NCI-H1092 (cell line): ENCODE results near the gene NEK2.
"Not testable (repeated sequence)": the region's sequence is repeated elsewhere in the genome, so short reads cannot be mapped to it uniquely, and the experiment has no call there.

Source experiments
- DNase-seq: peaks from one replicate; lab custom pipeline; 2025; lab: John Stamatoyannopoulos, UW

Gene NEK2

DNA sequence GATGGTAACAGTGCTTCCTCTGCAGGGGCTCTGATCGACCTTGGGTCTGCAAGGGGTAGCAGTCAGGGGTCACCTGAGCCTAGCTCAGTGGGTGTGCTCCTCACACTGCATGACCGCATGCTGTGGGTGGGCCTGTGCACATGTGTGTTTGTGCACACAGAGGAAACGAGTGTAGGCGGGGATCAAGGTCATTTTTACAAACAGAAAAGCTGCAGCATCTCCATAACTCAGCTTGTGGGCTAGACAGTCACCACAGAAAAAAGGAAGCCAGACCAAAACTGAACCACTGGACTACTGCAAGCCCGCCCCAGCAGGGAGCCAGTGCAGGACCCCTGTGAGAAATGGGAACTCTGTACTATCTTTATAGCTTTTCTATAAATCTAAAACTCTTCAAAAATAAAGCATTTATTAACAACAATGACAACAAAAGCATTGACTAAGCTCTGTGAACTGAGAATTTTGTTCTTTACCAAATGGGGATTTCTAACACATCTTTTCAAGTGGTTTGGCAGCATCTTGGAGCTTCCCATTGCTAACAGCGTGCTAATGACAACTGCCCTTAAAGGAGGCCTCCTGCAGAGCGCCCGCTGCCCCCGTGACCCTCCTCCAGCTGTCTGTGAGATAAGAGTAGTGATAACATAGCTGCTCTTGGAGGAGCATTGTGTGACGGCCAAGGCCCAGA lies 19.9 kb upstream of the NEK2 start:
- DNase-seq, result no peak

DNA sequence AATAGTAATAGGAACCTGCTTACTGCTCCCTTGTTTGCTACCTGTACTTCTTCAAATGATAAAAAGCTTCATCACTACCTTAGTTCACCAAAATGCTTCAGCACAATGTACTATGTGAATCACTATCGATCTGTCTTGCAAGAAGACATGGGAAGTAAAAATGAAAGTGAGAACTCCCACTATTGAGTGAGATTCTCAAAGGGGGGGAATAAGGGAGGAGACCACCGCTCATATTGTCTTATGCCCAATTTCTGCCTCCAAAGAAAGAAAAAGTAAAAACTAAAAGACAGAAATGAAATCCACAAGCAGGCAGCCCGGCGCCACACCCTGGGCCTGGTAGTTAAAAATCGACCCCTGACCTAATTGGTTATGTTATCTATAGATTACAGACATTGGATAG lies 18.5 kb upstream of the NEK2 start:
- not testable (repeated sequence) for DNase-seq

DNA sequence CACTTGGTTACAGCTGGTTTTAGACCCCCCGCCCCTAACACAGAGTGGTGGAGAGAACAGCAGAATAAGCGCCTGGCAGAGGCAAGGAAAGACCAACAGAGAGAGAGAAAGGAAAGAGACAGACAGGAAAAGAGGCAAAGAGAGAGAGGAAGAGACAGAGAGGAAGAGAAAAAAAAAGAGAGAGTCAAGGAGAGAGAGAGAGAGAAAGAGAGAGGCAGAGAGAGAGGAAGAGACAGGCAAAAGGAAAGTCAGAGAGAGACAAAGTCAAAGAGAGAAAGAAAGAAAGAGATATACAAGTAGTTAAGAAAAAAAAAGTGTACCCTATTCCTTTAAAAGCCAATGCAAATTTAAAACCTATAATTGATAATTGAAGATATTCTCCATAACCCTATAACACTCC lies 13.0 kb upstream of the NEK2 start:
- DNase-seq, result no peak

DNA sequence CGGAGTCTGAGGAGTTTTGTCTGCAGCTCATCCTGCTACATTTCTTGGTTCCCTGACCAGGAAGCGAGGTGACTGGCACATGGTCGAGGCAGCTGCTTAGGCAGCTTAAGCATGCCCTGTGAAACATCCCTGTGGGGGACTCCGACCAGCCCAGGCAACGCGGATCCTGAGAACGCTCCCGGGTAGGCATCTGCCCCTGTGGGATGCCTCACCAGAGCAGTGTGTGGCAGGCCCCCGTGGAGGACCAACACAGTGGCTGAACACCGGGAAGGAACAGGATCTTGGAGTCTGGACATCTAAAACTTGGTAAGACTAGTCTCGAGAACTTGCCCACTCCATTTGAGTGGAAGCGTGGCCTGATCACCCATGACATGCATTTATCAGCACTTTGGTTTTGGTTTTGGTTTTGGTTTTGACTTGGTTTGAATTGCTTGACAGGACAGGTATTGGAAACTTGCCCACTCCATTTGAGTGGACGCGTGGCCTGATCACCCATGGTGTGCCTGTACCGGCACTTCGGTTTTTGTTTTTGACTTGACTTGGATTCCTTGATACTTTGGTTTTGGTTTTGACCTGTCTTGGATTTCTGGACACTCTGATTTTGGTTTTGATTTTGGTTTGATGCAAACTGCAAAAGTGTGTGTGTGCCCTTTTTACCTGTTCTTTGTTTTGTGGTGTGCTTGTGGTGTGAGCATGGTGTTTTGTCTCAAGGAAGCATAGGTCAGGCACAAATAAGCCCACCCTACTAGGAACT lies 12.2 kb upstream of the NEK2 start:
- DNase-seq, result no peak

DNA sequence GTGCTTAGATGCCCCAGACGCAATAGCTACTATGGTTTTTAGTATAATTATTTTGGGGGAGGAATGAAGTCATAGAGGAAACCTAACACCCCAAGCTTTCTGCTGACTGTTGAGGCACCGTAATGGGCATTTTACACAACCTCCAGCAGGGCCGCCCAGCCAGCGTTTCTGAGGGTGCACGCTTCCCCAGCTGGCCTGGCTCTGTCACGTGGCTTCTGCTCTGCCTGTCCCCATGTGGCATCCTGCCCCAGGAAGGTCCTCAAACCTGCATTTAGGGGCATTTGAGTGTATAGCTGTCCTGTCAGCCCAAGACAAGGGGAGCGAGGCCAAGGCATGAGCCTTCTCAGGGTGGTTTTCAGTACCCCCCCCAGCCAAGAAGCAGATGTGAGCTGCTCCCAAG lies 10.4 kb upstream of the NEK2 start:
- no peak for DNase-seq

DNA sequence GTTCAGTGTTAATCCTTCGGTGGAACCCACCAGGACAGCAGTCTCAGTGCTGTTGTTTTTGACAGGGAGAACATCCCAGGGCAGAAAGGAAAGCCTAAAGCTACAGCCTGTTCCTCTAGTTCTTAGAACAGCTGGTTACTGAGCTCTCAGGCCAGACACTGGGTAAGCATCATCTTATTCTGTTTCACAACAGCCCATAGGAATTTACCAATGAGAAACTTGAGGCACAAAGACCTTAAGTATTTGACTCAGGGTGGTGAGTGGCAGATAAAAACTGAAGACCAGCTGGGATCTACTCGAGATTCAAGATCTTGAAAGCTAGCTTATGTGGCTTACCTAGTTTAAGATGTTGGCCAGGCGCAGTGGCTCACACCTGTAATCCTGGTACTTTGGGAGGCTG lies 9.4 kb upstream of the NEK2 start:
- DNase-seq, result no peak

DNA sequence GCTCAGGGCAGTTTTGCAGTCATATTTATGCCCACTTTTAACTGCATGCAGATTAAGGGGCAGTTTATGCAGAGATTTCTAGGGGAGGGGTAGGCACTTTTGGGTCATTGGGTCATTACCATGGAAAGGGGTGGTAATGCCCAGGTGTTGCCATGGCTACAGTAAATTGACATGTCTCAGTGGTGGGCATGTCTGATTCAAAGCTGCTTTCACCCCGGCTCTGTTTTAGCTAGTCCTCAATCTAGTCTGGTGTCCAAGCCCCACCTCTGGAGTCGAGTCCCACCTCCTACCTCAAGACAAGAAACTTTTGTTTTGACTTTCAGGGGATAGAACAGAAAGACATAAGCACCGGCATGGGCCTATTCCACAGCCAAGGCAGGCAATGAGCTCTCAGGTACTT lies 8.9 kb upstream of the NEK2 start:
- no peak for DNase-seq

DNA sequence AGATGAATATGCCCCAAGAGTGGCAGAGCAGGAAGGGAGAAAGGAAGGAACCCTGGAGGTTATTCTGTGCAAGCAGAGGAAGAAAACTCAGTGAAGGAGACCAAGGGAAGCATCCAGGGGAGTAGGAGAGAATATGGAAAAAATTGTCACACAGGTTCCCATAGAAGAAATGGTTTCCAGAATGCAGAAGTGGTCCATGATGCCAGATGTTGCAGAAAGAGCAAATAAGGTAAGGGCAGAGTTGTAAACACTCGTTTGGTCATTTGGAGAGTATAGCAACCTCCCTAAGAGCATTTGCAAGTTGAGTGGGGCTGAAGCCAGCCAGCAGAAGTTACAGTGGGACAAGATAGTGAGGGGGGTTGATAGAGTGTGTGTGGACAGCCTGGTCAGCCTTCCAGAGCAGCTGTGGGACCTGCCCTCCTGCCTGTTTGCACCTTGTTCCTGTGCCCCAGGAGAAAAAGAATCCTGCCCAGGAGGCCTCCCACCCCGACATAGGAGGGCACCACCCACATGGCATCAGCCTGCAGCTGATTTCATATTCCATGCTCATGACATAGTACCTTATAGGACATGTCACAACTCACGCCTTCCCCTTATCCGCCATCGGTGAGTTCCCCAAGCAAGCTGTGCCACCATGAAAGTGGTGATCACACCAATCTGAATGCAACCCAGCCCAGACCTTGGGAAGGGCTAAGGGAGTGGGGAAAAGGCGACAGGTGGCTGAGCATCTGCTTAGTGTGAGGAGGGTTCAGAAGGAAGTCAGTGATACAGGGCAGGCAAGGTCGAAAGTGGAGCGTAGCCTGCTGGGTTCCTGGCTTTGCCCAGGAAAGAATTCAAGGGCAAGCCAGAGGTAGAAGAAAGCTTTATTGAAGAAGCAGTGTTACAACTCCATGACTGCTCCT lies 8.2 kb upstream of the NEK2 start:
- DNase-seq, result no peak

DNA sequence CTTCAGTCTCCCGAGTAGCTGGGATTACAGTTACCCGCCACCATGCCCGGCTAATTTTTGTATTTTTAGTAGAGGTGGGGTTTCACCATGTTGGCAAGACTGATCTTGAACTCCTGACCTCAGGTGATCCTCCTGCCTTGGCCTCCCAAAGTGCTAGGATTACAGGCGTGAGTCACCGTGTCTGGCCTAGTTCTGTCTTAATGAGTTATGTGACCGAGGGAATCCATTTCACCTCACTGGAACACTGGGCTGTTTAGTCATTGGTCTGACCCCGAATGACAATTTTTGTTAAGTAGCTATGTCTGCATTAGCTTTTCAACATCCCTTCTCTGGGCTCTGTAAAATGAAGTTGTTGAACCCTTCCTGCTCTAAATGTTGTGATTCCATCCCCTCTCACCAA lies 6.8 kb upstream of the NEK2 start:
- DNase-seq, result not testable (repeated sequence)

DNA sequence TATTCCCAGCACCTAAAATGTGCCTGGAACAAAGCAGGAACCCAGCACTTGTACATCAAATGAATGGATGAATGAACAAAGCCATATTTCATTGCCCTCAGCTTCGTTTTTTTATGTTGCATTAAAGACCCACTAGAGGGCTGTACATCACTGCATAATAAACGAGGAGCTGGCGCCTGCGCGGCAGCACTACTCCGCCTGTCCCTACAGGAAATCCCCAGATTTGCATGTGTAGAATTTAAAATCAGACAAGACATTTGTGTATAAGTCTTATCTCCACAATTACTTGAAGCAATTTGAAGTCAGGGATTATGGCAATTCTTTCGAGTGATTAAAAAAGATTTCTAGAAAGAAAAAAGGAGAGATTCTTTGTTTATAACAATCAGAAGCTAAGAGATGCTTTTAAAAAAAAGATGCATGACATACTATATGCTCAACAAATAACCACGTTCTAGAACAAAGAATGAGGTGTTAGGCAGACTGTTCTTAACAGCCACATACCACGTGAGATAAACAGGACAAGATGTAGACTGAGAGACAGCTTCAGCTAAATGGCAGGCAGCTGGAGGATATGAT lies 5.4 kb upstream of the NEK2 start:
- DNase-seq, result peak; percentile 86

DNA sequence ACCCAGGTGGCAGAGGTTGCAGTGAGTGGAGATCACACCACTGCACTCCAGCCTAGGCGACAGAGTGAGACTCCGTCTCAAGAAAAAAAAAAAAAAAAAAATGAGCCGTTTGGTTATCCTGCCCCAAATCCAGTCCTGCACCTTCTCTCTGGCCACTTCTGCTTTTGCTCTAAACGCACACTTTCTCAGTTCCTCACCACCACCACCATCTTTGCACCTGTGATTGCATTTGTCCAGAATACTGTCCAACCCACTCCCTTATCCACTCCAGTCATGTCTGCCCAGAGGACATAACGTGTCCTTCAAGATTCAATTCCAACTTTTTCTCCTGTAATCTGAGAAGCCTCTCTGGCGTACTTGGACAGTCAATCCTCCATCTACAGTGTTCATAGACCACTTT lies 2.2 kb upstream of the NEK2 start:
- DNase-seq, result no peak

DNA sequence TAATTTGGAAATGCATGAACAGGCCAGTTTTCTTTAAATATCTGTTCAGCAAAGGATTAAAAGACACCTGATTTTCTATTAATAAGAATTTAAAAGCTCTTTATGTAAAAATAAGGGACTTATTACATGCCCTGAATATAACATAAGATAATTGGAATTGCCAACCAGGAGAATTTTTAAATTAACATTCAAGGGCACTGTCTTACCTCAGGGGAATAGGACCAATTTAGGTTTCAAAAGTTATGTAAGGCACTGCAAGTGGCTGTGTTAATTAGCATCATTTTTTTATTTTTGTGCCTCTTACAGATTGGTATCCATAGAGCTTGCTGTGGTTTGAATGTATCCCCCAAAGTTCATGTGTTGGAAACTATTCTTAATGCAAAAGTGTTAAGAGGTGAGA lies 1.3 kb upstream of the NEK2 start:
- no peak for DNase-seq

DNA sequence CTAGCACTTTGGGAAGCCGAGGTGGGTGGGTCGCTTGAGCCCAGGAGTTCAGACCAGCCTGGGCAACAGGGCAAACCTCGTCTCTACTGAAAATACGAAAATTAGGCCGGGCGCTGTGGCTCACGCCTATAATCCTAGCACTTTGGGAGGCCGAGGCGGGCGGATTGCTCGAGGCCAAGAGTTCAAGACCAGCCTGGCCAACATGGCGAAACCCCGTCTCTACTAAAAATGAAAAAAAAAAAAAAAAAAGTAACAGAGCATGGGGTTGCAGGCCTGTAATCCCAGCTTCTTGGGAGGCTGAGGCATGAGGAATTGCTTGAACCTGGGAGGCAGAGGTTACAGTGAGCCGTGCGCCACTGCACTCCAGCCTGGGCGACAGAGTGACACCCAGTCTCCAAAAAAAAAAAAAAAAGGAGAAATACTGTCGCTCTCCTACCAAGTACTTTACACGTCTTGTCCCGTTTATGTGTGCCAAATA lies 724 bp upstream of the NEK2 start:
- DNase-seq, result no peak

DNA sequence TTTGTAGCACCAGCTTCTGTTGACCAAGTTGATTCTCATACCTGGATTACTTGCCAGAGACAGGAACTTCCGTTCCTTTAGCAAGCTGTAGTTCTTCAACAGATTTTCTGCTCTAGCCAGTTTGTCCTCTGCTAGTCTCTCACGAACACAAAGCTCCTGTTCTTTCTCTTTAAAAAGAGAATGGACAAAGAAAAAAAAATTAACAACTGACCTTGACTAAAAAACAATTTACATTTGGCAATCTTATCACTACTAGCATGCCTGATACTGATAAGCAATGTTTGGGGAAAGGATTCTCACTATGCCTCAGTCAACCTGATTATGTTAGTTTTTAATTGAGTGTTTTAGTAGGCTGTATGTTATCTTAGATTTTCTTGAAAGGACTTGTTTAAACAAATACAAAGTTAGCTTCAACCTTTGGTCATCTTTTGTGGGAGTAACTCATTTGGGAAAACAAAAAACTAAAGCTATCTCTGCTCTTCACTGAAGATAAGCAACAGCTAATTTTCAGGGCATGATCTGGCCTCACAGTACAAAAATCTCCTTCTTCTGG lies 8.3 kb downstream of the NEK2 start:
- DNase-seq, result no peak

DNA sequence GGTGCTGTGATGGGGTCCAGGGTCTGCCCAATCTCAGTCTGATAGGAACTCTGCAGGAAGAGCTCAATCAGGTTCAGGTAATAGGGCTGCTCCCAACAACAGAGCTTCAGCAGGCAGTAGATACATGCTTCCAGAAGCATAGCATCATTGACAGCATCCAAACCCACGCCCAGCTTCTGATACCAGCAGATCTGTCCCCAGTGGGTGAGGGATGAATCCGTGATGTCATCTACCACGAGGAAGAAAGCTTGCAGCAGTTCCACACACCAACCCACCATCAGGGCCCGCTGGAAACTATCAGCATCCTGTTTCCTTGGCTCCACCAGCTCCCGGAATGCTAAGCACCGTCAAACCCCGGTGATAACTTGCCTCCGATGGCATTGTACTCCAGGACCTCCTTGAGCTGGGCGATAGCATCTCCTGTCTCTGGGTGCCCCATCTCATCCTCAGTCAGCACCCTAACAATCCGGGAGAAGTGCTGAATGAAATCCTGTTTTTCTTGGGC lies 14.7 kb downstream of the NEK2 start:
- DNase-seq, result no peak

DNA sequence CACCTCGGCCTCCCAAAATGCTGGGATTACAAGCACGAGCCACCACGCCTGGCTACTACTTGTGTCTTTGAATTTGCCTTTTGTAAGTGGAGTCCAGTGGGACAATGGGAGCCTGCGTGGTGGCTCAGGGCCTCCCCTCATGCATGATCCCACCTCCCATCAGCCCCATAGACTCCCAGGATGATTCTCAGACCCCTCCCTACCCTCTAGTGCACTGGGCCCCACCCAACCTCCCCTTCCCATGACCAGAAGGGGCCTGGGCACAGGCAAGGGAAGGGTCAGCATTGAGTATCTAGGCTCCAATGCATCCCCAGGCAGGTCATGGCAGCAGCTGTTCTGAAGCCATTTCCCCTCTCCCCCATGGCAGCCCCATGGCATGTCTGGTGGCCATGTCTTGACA lies 18.7 kb downstream of the NEK2 start:
- DNase-seq, result no peak

DNA sequence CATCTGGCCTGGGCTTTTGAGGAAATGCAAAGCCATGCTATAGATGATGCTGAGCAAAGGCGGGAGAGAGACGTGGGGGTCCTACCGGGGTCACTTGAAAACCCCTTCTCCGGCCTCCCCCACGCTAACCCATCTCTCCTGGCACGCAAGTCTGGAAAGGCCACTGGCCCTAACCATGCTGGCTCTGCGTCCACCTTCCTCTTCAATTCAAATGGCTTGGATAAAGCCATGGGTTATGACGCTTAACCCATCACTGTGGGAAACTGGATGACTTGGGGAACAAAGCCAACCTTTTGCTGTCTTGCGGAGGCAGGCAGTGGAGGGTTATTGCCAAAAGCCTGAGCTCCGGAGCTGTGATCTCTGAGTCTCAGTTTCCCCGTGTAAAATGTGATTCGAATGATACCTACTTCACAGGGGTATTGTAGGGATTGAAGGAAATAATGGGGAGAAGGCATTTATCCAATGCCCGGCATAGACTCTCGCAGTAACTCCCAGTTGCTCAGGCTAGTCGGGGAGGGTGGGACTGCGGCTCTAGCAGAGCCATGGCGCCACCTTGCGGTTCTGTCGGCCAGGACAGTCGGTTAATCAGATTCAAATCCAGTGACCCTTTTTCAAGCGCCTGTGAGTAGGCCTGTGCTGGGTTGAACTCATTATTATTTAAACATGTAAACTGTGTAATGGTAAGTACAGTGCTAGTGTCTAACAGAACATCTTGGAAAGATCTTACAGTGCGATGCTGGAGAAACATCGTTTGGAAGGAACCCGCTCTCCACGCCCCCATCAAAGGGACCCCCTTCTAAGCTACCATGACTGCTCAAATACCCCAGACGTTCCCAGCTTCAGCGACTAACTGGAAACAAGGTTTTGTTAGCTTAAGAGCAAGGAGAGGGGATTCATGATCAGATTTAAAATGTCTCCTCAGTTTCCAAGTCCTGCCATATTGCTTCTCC lies 20.3 kb downstream of the NEK2 start:
- DNase-seq, result peak; percentile 77

DNA sequence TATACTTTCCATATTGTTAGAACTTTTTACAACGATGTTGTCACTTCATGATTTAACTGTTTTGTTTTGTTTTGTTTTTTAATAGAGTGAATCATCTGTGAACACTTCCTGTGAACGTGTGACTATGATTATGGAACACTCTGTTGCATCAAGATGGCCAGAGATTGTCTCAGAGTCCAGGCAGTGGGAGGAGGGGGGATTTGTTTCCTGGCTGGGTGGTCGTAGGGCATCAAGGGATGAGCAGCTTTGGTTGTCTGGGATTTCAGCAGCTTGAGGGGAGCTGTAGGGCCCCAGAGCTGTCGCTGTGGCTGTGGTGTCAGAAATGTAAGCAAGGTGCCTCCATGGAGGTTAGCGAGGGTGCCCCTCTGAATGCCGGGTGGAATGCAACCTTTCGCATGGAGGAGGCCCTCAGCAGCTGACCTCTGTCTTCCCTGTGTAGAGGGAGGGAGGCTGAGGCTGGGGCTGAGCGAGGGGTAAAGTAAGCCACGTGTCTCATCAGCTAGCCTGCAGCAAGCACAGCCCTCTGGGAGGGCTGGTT lies 21.4 kb downstream of the NEK2 start:
- no peak for DNase-seq

DNA sequence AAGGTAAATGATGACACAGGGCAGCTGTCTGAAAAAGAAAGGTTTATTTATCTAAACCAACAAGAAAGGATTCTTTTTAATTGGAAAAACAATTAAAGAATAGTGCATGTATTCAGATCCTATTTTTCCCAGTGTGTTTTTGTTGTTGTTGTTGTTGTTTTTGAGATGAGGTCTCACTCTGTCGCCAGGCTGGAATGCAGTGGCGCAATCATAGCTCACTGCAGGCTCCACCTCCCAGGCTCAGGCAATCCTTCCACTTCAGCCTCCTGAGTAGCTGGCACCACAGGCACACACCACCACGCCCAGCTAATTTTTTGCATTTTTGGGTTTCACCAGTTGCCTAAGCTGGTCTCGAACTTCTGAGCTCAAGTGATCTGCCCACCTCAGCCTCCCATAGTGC lies 22.1 kb downstream of the NEK2 start:
- no peak for DNase-seq

DNA sequence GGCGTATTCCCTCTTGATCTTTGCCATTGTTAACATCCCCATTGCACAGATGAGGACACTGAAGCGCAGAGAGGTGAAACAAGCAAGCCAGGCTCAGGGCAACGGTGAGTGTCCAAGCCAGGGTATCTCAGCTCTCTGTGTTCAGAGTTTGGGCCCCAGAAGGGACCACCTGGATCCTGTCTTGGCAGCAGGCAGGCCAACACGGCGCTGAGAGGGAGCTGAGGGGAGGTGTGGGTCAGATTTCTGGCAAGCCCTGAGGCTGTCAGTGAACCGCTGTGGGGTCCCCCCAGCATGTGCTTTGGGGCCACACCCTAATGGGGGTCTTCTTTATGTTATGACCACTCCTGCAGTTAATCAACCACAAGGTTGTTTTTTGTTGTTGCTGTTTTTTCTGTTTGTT lies 23.1 kb downstream of the NEK2 start:
- no peak for DNase-seq
